H54 (cell line): ENCODE results near the gene AP5S1.
A peak's percentile ranks its signal among the peaks of the same experiment; 100 is the strongest.
"Not testable (repeated sequence)": the region's sequence is repeated elsewhere in the genome, so short reads cannot be mapped to it uniquely, and the experiment has no call there.

Source experiments
- DNase-seq: peaks from one replicate; pipeline ENCODE4 v3.0.0; 2011; ENCODE audit warnings: low spot score, mixed read lengths; ENCODE audit not compliant: insufficient read length
- FAIRE-seq: peaks from 3 replicates; lab custom pipeline; 2011; peaks lifted over from hg19 to GRCh38; lab: Jason Lieb, UNC
- POLR2A ChIP-seq: IDR thresholded peaks from 2 replicates; pipeline ENCODE4 v1.6.1; 2011; ENCODE audit warnings: low read depth, mild to moderate bottlenecking, low read length

Gene AP5S1

DNA sequence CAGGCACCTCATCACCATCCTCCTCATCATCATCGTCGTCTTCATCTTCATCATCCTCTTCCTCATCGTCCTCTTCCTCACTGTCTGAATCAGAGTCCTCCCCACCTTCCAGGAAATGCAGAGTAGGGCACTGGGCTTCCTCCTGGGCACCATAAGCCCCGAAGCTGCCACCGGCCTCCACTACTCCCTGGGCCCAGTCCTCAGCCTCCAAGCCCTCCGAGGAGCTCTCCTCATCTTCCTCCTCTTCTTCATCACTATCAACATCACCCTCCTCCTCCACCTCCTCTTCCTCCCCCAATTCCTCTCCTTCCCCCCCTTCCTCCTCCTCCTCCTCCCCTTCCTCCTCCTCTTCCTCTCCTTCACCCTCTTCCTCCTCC lies 35.5 kb upstream of the AP5S1 start:
- FAIRE-seq (no peak), DNase-seq (no peak)
- no peak for TF ChIP-seq POLR2A

DNA sequence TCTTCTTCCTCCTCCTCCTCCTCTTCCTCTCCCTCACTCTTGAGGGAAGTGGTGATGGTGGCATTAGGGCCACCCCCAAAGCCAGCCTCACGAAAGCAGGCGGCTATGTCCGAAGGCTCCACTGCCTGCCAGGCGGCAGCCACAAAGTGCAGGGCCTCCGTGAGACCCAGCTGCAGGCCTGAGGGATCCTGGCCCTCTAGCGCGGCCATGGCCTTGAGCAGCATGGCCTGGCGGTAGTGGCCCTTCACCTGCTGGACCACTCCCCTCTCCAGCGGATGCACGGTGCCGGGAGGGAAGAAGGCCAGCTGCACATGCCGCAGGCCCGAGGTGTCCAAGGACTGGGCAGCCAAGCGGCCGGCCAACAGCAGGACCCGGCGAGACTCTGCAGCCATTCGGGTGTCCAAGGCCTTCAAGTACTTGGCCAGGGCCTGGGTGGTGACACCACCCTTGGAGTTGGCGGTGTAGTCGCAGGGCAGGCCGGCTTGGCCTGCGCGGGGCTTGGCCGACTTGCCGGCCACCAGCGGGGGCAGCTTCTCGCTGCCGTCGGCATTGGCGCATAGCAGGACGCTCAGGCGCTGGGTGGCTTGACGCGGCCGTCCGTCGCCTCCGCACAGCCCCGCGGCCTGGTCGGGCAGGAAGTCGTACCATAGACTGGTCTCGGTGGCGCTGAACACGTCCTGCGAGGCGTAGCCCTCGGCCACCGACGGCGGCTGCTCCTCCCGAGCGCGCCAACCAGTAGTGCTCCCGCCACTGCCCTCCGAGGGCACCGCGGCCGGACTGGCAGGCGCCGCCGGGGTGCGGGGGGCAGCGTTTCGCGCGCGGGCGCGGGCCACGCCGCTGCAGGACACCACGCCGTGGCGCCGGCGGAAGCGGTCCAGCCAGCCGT lies 34.9 kb upstream of the AP5S1 start:
- no peak for TF ChIP-seq POLR2A
- no peak for FAIRE-seq
- DNase-seq: no peak

DNA sequence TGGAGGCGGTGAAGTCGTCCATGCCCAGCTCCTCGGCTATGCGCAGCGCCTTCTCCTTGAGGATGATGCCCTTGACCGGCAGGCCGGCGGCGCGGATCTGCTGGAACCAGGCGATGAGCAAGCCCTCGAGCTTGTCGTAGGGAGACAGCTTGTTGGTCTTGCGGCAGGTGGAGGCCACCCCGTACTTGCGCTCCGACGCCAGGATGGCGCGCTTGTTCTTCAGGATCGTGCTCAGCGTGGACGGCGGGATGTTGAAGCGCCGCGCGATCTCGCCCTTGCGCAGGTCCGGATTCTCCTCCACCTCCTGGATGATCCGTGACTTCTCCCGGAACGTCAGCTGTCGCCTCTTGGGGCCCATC lies 34.2 kb upstream of the AP5S1 start:
- DNase-seq (no peak), FAIRE-seq (no peak)
- TF ChIP-seq POLR2A: no peak

DNA sequence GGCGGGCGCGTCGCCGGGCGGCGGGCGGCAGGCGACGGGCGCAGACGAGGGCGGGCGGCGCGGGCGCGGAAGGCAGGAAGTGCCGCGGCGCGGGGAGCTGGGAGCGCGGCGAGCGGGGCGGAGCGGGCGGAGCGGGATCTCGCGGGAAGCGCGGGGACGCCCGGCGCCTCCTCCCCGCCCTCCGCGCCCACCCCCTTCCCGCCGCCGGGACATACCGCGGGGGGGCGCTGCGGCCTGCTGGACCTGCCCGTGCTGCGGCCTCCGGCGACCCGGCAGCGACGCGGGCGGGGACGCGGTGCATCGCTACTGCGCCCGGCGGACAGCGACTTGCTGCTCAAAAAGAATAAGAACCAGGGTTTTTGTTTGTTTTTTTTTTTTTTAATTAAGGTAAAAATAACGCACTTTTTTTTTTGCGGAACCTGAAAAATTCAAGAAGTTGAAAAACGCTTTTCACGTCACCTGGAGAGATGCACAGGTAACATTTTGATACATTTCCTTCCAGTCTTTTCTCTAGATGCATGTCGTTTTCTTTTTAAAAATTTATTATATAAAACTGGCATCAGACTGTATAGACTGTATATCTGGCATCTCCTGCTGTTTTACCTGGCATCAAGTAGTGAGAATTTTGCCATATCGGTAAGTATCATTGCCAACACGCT lies 33.6 kb upstream of the AP5S1 start, which contains the start of gene CENPB:
CENPB (minus strand) TSS at position 76 of the 659 bp plus-strand sequence. CDS start 257 bp downstream, outside the sequence.
- DNase-seq: peak; percentile 93
- peak; percentile 77 for TF ChIP-seq POLR2A
- no peak for FAIRE-seq

DNA sequence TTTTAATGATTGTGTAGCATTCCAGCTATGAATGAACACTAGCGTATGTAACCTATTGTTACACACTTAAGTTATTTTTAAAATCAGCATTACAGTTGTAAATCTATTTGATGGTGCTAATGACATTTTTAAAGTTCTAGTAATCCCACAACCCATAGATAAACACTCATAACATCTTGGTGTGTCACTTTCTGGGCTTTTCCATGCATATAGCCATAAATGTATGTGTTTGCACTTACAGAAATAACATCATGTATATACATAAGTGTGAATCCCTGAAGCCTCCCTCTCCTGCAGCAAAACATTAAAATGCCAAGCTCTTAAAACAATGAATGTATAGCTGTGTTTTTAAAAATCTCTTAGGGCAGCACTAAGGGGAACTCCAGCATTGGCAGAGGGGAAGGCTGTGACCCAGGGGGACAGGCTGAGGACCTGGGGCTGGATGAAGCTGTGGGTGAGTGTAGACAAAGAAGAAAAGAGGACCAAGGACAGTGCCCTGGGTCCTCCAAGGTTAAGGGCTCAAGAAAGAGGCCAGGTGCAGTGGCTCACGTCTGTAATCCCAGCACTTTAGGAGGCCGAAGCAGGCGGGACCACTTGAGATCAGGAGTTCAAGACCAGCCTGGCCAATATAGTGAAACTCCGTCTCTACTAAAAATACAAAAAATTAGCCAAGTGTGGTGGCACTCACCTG lies 32.9 kb upstream of the AP5S1 start:
- DNase-seq (no peak), FAIRE-seq (no peak)
- TF ChIP-seq POLR2A: no peak

DNA sequence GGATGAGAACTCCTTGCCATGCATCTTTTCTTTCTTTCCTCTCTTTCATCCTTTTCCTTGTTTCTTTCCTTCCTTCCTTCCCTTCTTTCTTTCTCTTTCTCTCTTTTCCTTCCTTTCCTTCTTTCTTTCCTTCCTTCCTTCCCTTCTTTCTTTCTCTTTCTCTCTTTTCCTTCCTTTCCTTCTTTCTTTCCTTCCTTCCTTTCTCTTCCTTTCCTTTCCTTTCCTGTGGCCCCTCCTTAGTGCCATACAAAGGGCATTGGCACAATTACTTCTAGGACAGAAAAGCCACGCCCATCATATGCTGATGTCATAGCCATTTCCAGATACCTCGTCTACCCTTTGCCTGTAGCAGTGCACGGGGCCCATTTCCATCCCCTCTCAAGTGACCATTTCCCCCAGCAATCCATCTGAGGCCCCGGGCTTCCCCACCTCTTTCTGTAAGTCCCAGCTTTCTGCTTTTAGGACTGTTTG lies 31.6 kb upstream of the AP5S1 start:
- DNase-seq (no peak), FAIRE-seq (no peak)
- no peak for TF ChIP-seq POLR2A

DNA sequence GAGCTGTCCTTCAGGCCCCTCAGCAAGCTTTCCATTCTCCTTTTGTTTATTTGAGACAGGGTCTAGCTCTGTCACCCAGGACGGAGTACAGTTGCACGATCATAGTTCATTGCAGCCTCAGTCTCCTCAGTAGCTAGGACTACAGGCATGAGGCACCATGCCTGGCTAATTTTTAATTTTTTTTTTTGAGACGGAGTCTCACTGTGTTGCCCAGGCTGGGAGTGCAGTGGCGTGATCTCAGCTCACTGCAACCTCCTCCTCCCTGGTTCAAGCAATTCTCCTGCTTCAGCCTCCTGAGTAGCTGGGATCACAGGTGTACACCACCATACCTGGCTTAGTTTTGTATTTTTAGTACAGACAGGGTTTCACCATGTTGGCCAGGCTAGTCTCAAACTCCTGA lies 31.1 kb upstream of the AP5S1 start:
- FAIRE-seq, DNase-seq: not testable (repeated sequence)

DNA sequence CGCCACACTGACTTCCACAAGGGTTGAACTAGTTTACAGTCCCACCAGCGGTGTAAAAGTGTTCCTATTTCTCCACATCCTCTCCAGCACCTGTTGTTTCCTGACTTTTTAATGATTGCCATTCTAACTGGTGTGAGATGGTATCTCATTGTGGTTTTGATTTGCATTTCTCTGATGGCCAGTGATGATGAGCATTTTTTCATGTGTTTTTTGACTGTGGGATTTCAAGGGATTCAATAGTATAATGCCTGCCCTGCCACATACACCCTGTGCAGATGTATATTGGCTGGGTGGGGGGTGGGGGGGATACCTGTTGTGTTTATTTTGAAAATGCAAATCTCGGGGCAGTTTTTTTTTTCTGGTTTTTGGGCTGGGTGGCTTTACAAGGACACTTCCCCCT lies 26.2 kb upstream of the AP5S1 start:
- not testable (repeated sequence) for FAIRE-seq, DNase-seq

DNA sequence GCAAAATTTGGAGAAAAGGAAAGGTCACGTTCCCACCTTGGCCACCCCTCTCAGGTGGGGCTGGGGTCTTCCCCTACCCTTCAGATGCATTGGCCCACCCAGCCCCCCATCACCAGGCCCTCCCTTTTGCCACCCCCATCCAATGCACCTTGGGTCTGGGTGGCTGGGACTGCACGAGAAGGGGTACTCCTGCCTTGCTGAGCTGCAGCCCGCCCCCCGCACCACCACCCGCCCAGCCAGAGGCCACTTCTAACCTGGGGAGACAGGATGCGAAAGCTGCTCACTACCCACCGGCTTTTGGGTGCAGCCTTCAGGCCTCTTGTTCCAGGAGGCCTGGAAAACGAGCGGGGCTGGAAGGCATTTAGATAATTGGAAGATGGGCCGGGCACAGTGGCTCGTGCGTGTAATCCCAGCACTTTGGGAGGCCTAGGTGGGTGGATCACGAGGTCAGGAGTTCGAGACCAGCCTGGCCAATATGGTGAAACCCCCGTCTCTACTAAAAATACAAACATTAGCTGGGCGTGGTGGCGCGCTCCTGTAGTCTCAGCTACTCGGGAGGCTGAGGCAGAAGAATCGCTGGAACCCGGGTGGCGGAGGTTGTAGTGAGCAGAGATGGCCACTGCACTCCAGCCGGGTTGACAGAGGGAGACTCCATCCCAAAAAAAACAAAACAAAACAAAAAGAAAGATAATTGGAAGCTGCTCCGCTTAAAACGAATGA lies 25.5 kb upstream of the AP5S1 start:
- DNase-seq (no peak), FAIRE-seq (no peak)
- no peak for TF ChIP-seq POLR2A

DNA sequence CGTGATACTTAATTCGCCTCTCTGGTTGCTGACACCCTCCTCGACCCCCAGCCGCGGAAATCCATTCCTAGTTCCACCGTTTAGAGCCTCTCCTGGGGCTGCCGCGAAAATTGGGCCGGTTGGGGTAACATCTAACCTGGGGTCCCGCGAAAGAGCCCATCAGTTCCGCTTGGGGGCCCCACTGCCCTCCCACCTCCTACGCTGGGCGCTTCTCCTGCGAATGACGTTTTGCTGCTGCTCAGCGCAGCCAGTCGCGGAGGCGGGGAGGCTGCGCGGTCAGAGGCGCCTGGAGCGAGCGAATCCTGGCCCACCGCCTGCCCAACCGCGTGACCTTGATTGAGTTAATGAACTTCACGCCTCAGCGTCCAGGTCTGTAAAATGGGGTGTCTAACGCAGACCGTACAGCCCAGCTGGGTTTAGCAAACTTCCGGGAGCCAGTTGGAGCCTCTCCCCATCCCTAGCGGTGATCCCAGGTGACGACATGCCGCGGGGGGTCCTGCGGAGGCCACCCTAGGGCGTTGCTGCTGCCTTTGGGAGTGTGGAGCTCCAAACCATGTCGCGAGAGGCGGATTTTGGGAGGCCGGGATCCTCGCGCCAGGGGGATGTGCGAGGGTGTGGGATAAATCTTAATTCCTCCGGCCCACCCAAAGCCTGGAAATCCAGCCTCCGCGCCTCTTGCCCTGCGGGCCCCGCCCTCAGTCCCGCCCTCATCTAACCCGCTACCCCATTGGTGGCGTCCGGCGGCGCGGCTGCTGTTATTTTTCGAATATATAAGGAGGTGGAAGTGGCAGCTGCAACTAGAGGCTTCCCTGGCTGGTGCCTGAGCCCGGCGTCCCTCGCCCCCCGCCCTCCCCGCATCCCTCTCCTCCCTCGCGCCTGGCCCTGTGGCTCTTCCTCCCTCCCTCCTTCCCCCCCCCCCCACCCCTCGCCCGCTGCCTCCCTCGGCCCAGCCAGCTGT lies 24.6 kb upstream of the AP5S1 start, which contains the start of gene CDC25B:
CDC25B (plus strand) TSS at position 800 of the 958 bp plus-strand sequence. CDS start 222 bp downstream, outside the sequence.
- peak; percentile 89 for DNase-seq
- peak; percentile 79 for TF ChIP-seq POLR2A
- FAIRE-seq: no peak

DNA sequence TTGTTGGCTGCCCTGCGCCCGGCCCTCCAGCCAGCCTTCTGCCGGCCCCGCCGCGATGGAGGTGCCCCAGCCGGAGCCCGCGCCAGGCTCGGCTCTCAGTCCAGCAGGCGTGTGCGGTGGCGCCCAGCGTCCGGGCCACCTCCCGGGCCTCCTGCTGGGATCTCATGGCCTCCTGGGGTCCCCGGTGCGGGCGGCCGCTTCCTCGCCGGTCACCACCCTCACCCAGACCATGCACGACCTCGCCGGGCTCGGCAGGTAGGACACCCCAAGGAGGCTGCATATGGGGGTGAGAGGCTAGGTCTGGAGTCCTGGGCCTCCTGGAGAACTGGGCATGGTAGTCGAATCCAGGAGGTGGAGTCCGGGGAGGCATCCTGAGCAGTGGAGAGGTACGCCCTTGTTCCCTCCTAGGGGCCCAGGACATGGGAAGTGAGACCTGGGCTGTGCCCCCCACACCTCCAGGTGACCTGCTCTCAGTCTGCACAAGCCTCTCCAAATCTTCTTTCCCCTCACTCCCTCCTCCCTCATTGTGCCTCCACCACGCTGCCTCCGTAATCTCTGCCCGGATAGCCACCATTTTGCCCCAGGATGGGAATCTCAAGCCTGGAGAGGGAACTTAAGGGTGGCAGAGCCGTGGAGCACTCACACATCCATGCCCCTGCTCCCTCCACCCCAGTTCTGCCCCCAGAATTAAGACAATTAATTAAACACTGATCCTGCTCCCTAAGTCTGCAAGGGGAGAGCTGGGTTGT lies 23.7 kb upstream of the AP5S1 start:
- no peak for FAIRE-seq
- no peak for DNase-seq
- no peak for TF ChIP-seq POLR2A

DNA sequence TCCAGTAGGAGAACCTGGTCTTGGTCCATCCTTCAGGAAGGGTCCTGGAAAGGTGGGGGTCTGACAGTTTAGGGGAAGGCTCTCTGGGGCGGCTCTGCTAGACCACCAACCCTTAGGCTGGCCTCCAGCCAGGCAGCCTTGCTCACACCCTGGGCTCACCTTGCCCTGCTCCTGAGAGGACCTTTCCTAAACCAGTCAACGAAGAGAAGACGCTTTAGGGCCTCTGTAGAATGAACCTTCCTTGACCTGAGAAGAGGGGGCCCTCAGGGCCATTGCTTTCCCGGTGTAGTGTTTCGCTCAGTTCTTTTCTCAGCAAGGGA lies 23.2 kb upstream of the AP5S1 start:
- no peak for DNase-seq
- no peak for TF ChIP-seq POLR2A
- FAIRE-seq: no peak
